ENCODE results near the gene HOXB1.
"Not testable (repeated sequence)": the region's sequence is repeated elsewhere in the genome, so short reads cannot be mapped to it uniquely, and the experiment has no call there.

The HOXB1 gene

GRCh38 chr17:48492401-48493298 is 38.2 kb downstream of the HOXB1 start:
- DNase-seq: peak; percentile 64

- DNase-seq: no peak
These were observed 39.1 kb downstream of the HOXB1 start for GRCh38 chr17:48491527-48492273.

GRCh38 chr17:48490451-48490892 is 40.3 kb downstream of the HOXB1 start:
- no peak for DNase-seq

- no peak for DNase-seq
These were observed 41.0 kb downstream of the HOXB1 start for GRCh38 chr17:48489781-48490180.

- DNase-seq: no peak
These were observed 42.2 kb downstream of the HOXB1 start for GRCh38 chr17:48488548-48489106.

- DNase-seq: peak; percentile 21
These were observed 43.6 kb downstream of the HOXB1 start for GRCh38 chr17:48487221-48487620.

- DNase-seq: peak; percentile 96
These were observed 44.3 kb downstream of the HOXB1 start for GRCh38 chr17:48486557-48486956.

- DNase-seq: no peak
These were observed 46.0 kb downstream of the HOXB1 start for GRCh38 chr17:48484850-48485249.

- DNase-seq: peak; percentile 51
These were observed 46.6 kb downstream of the HOXB1 start for GRCh38 chr17:48484256-48484655.

- DNase-seq: peak; percentile 100
These were observed 47.2 kb downstream of the HOXB1 start for GRCh38 chr17:48483471-48484131.

- DNase-seq: peak; percentile 74
These were observed 47.8 kb downstream of the HOXB1 start for GRCh38 chr17:48483004-48483403.

- DNase-seq: not testable (repeated sequence)
These were observed 48.5 kb downstream of the HOXB1 start for GRCh38 chr17:48482301-48482700.

- DNase-seq: no peak
These were observed 51.8 kb downstream of the HOXB1 start for GRCh38 chr17:48479014-48479402.

Data from NCI-H226 (cell line).